ENCODE results near the gene PLXNA4. TPM values are rescaled to one million over a fixed set of nuclear protein-coding genes. Genes with fewer than 3 reads are reported as not detected.

The PLXNA4 gene
- polyA plus RNA-seq, 1 donor (not counting 4 experiments of a cell fraction or from before 2014, with no cell fraction given) = 0.01 TPM

- peaks cover 12% of the 10 kb centered on the region for H3K27me3 ChIP-seq (ENCODE audit: control insufficient read depth, extremely low read depth, insufficient read depth, low read length)
- TF ChIP-seq EZH2 (IDR thresholded peaks at IDR 0.05; ENCODE audit: low read length) = no peak
- no peak for TF ChIP-seq CTCF (optimal IDR thresholded peaks at IDR 0.05 in 1 of 3, IDR thresholded peaks at IDR 0.05 in 1 of 3, conservative IDR thresholded peaks at IDR 0.05 in 1 of 3; ENCODE audit: extremely low read depth in 1 of 3, insufficient read depth in 2 of 3, low read length in 3 of 3)
- peaks cover 5% of the 10 kb centered on the region for H3K9me3 ChIP-seq (ENCODE audit: control insufficient read depth, low read depth, low read length)
- no peak overlapping the region for H3K4me3 ChIP-seq (ENCODE audit: control insufficient read depth in 2 of 3, extremely low read depth in 1 of 3, insufficient read depth in 2 of 3, low read depth in 1 of 3, low read length in 3 of 3)
- H4K20me1 ChIP-seq (ENCODE audit: control insufficient read depth, extremely low read depth, insufficient read depth, low read length) = no peaks in the 10 kb centered on the region
- no peaks in the 10 kb centered on the region for H3K9me1 ChIP-seq (ENCODE audit: control insufficient read depth, extremely low read depth, insufficient read depth, low read length)
- H3K4me2 ChIP-seq (ENCODE audit: control insufficient read depth, extremely low read depth, insufficient read depth, low read depth, low read length) = no peak overlapping the region
- FAIRE-seq (no peak), DNase-seq (ENCODE audit: low read depth, low spot score) (no peak)
- no peak overlapping the region for H3K27ac ChIP-seq (ENCODE audit: control insufficient read depth, insufficient read depth, low read length)
- H3K4me1 ChIP-seq (ENCODE audit: control insufficient read depth, extremely low read depth, insufficient read depth, low read length) = peaks cover 4% of the 10 kb centered on the region
- no peak overlapping the region for H2AFZ ChIP-seq (ENCODE audit: control insufficient read depth, low read length)
- no peaks in the 10 kb centered on the region for H3K36me3 ChIP-seq (ENCODE audit: control insufficient read depth in 2 of 2, extremely low read depth in 1 of 2, insufficient read depth in 2 of 2, low read length in 2 of 2)
- no peak overlapping the region for H3K9ac ChIP-seq (ENCODE audit: control insufficient read depth, extremely low read depth, insufficient read depth, low read length)
- H3K79me2 ChIP-seq (ENCODE audit: control insufficient read depth, insufficient read depth, low read length) = no peaks in the 10 kb centered on the region
- dilution Hi-C loops (cut with MboI; ENCODE audit: extremely low pct_ligation_motif_present, low sequenced_read_pairs) = no loop called here
Measured at GRCh38 chr7:132551886-132552285, 24.4 kb downstream of the PLXNA4 start.

- no peak overlapping the region for H3K4me2 ChIP-seq (ENCODE audit: control insufficient read depth, extremely low read depth, insufficient read depth, low read depth, low read length)
- no peaks in the 10 kb centered on the region for H3K9me1 ChIP-seq (ENCODE audit: control insufficient read depth, extremely low read depth, insufficient read depth, low read length)
- DNase-seq (ENCODE audit: low read depth, low spot score) (no peak), FAIRE-seq (no peak)
- H3K36me3 ChIP-seq (ENCODE audit: control insufficient read depth in 2 of 2, extremely low read depth in 1 of 2, insufficient read depth in 2 of 2, low read length in 2 of 2) = no peaks in the 10 kb centered on the region
- peaks cover 5% of the 10 kb centered on the region for H3K9me3 ChIP-seq (ENCODE audit: control insufficient read depth, low read depth, low read length)
- no peak overlapping the region for H3K4me3 ChIP-seq (ENCODE audit: control insufficient read depth in 2 of 3, extremely low read depth in 1 of 3, insufficient read depth in 2 of 3, low read depth in 1 of 3, low read length in 3 of 3)
- H3K79me2 ChIP-seq (ENCODE audit: control insufficient read depth, insufficient read depth, low read length) = no peaks in the 10 kb centered on the region
- no peak for TF ChIP-seq EZH2 (IDR thresholded peaks at IDR 0.05; ENCODE audit: low read length)
- no peak for TF ChIP-seq CTCF (optimal IDR thresholded peaks at IDR 0.05 in 1 of 3, IDR thresholded peaks at IDR 0.05 in 1 of 3, conservative IDR thresholded peaks at IDR 0.05 in 1 of 3; ENCODE audit: extremely low read depth in 1 of 3, insufficient read depth in 2 of 3, low read length in 3 of 3)
- H3K27ac ChIP-seq (ENCODE audit: control insufficient read depth, insufficient read depth, low read length) = no peak overlapping the region
- no peak overlapping the region for H2AFZ ChIP-seq (ENCODE audit: control insufficient read depth, low read length)
- peaks cover 4% of the 10 kb centered on the region for H3K4me1 ChIP-seq (ENCODE audit: control insufficient read depth, extremely low read depth, insufficient read depth, low read length)
- no peaks in the 10 kb centered on the region for H4K20me1 ChIP-seq (ENCODE audit: control insufficient read depth, extremely low read depth, insufficient read depth, low read length)
- H3K27me3 ChIP-seq (ENCODE audit: control insufficient read depth, extremely low read depth, insufficient read depth, low read length) = peaks cover 12% of the 10 kb centered on the region
- H3K9ac ChIP-seq (ENCODE audit: control insufficient read depth, extremely low read depth, insufficient read depth, low read length) = no peak overlapping the region
- dilution Hi-C loops (cut with MboI; ENCODE audit: extremely low pct_ligation_motif_present, low sequenced_read_pairs) = no loop called here
Measured at GRCh38 chr7:132551439-132551838, 24.8 kb downstream of the PLXNA4 start.

Data from keratinocyte (primary cell).